Prostate gland (tissue), 2 donors: ENCODE measurements around the gene TPCN1. TPM values are rescaled to one million over a fixed set of nuclear protein-coding genes. Genes with fewer than 3 reads are reported as not detected.

Source experiments
- DNase-seq: peaks from one replicate; pipeline ENCODE4 v3.0.0-alpha.2; 2019; ENCODE audit warnings: low spot score
- H3K27ac ChIP-seq, 2 donors: fragments of 200-600 bp; sonication (generic); 2 replicates each; pipeline ENCODE4 v1.5.1; 2017 to 2019
- H3K27me3 ChIP-seq: fragments of 200-600 bp; sonication (generic); replicated peaks from 2 replicates; pipeline ENCODE4 v1.5.1; 2019; ENCODE audit not compliant: insufficient read depth
- H3K36me3 ChIP-seq, 2 donors: fragments of 200-600 bp; sonication (generic); 1 replicate in 1 of 2; 2 replicates in 1 of 2; pipeline versions ENCODE4 v1.5.1 to v1.8.1; 2017 to 2019
- H3K4me1 ChIP-seq: fragments of 200-600 bp; sonication (generic); replicated peaks from 2 replicates; pipeline ENCODE4 v1.5.1; 2019
- H3K4me3 ChIP-seq, 2 donors: fragments of 200-600 bp; sonication (generic); 2 replicates each; pipeline ENCODE4 v1.5.1; 2017 to 2019
- H3K9me3 ChIP-seq: fragments of 200-600 bp; sonication (generic); 2 replicates; pipeline ENCODE4 v1.5.1; 2017
- POLR2A ChIP-seq: fragments of 450-650 bp; IDR thresholded peaks from one replicate; pipeline ENCODE4 v1.6.1; 2016; ENCODE audit warnings: antibody characterized with exemption, mild to moderate bottlenecking
- POLR2AphosphoS5 ChIP-seq: sonication (generic); formaldehyde crosslinking; IDR thresholded peaks from one replicate; pipeline ENCODE4 v1.6.1; 2017; ENCODE audit warnings: antibody characterized with exemption
- WGBS: methylation state at CpG from one replicate; pipeline ENCODE4 v1.1.5; 2018; 5-methylcytosine and 5-hydroxymethylcytosine counted together
- intact Hi-C: fragments of 100-400 bp; cut with DNase I; formaldehyde crosslinking; loops from one replicate; pipeline ENCODE4 v1.14.2; 2022
- total RNA-seq, 2 donors: library from RNA; depleted of rRNA; stranded (reverse); fragments of >200 nt; gene quantifications; one replicate each; pipeline ENCODE4 v1.1.0, GENCODE V29; 2016
- TF ChIP-seq, protein P1 (sequence below), 4 experiments: fragments of 200-600 bp in 2 of 4; fragments of 450-650 bp in 2 of 4; sonication (generic) in 2 of 4; IDR thresholded peaks; 1 replicate in 3 of 4; 2 replicates in 1 of 4; pipeline ENCODE4 v1.5.1; 2016 to 2019; ENCODE audit warnings: antibody characterized with exemption in 4 of 4, mild to moderate bottlenecking in 2 of 4, moderate library complexity in 2 of 4

TPCN1 gene
- total RNA-seq, 2 donors from 2014 or later = 52.6 to 65.3 TPM

DNA sequence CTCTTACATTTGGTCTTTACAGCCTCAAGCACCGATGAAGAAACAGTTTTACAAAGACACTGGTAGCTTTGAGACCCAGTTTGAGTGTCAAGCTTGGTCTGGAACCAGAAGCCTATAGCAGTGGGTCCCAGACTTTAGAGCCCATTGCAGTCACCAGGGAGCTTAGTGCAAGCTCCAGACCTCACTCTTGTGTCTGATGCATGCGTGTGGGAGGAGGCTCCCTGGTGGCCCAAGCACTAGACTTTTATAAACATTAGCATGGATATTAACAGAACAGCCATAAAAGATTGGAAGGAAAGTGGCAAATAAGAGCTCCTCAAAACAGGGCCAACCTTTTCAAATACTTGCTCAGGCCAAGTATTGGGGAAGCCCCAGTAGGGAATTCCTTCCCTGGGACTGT lies 68.1 kb downstream of the TPCN1 start:
- no peaks in the 10 kb centered on the region for H3K4me1 ChIP-seq
- no peaks in the 10 kb centered on the region for H3K9me3 ChIP-seq
- no peaks in the 10 kb centered on the region for H3K27me3 ChIP-seq
- DNase-seq = no peak
- TF ChIP-seq POLR2AphosphoS5 (no peak), POLR2A (no peak)
- TF ChIP-seq, protein P1, sequence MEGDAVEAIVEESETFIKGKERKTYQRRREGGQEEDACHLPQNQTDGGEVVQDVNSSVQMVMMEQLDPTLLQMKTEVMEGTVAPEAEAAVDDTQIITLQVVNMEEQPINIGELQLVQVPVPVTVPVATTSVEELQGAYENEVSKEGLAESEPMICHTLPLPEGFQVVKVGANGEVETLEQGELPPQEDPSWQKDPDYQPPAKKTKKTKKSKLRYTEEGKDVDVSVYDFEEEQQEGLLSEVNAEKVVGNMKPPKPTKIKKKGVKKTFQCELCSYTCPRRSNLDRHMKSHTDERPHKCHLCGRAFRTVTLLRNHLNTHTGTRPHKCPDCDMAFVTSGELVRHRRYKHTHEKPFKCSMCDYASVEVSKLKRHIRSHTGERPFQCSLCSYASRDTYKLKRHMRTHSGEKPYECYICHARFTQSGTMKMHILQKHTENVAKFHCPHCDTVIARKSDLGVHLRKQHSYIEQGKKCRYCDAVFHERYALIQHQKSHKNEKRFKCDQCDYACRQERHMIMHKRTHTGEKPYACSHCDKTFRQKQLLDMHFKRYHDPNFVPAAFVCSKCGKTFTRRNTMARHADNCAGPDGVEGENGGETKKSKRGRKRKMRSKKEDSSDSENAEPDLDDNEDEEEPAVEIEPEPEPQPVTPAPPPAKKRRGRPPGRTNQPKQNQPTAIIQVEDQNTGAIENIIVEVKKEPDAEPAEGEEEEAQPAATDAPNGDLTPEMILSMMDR (IDR thresholded peaks at IDR 0.05) = no peak
- H3K4me3 ChIP-seq = no peak overlapping the region
- WGBS = 89% methylated on average over 2 of the region's 2 CpGs
- no peak overlapping the region for H3K27ac ChIP-seq
- H3K36me3 ChIP-seq = peaks cover 19 to 61% of the 10 kb centered on the region in 2 donors
- intact Hi-C loops = no loop called here

DNA sequence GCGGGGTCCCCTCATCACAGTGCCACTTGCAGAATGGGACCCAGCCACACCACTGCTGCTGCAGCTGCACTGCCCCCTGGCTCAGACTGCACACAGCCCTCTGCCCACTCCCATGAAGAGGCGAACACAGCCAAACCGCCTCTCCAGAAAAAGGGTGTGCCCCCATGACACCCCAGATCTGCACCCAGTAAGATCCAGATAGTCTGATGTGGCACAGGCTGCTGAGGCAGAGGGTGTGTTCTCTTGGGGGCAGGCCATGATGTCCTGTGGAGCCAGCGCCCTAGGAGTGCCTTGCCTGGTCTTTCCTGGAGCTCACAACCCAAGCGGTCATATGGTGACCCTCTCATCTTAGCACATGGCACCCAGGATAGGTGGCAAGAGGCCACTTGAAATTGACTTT lies 69.2 kb downstream of the TPCN1 start:
- no peak overlapping the region for H3K27ac ChIP-seq
- 97% methylated on average over 4 of the region's 5 CpGs for WGBS
- peaks cover 11 to 53% of the 10 kb centered on the region in 2 donors for H3K36me3 ChIP-seq
- no peaks in the 10 kb centered on the region for H3K27me3 ChIP-seq
- H3K9me3 ChIP-seq = no peaks in the 10 kb centered on the region
- H3K4me3 ChIP-seq = no peak overlapping the region
- intact Hi-C loops = no loop called here
- H3K4me1 ChIP-seq = no peaks in the 10 kb centered on the region
- no peak for DNase-seq
- TF ChIP-seq, protein P1 (IDR thresholded peaks at IDR 0.05) = no peak
- TF ChIP-seq POLR2A (no peak), POLR2AphosphoS5 (no peak)

DNA sequence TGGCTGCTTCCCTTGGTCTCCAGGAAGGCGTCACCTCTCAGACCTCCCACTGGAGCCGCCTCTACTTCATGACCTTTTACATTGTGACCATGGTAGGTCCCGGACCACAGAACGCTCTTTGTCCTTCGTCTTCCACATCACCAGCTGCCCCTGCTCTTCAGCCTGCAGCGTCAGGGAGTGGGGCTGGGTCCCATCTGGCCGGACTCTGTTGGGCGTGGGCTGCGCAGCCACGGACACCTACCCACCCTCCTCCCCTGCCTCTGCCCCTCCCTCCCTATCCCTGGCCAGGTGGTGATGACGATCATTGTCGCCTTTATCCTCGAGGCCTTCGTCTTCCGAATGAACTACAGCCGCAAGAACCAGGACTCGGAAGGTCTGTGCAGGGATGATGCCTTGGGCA lies 70.3 kb downstream of the TPCN1 start:
- 85% methylated on average over 17 of the region's 17 CpGs for WGBS
- Histone ChIP-seq H3K36me3 (peaks cover 11 to 45% of the 10 kb centered on the region in 2 donors), H3K9me3 (no peaks in the 10 kb centered on the region), H3K27ac (no peak overlapping the region), H3K27me3 (no peaks in the 10 kb centered on the region), H3K4me1 (no peaks in the 10 kb centered on the region), H3K4me3 (no peak overlapping the region)
- DNase-seq = no peak
- no peak for TF ChIP-seq POLR2AphosphoS5
- TF ChIP-seq POLR2A = no peak
- TF ChIP-seq, protein P1 (IDR thresholded peaks at IDR 0.05) = no peak
- intact Hi-C loops = no loop called here

DNA sequence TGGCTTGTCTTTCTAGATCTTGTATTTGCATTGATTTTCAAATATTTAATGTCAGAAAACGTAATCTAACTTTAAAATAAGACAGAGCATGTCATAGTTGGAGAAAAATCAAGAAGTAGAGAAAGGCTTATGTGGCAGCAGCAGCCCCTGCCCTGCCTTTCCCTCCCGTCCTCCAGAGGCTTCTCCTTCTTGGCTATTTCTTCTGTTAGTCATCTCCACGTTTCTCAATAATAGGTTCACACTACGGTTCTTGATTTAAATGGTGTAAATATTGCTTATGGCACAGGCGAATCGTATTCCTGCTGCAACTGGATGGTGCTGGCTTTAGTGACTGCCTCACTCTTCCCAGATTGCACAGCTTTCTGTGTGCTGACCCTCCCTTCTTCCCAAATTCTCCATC lies 70.8 kb downstream of the TPCN1 start:
- no peaks in the 10 kb centered on the region for H3K4me1 ChIP-seq
- no peaks in the 10 kb centered on the region for H3K27me3 ChIP-seq
- 76% methylated on average over 6 of the region's 6 CpGs for WGBS
- H3K9me3 ChIP-seq = no peaks in the 10 kb centered on the region
- DNase-seq = no peak
- intact Hi-C loops = no loop called here
- H3K27ac ChIP-seq = no peak overlapping the region
- H3K4me3 ChIP-seq = no peak overlapping the region
- peaks cover 9 to 40% of the 10 kb centered on the region in 2 donors for H3K36me3 ChIP-seq
- no peak for TF ChIP-seq POLR2AphosphoS5
- TF ChIP-seq, protein P1 (IDR thresholded peaks at IDR 0.05) = no peak
- no peak for TF ChIP-seq POLR2A

DNA sequence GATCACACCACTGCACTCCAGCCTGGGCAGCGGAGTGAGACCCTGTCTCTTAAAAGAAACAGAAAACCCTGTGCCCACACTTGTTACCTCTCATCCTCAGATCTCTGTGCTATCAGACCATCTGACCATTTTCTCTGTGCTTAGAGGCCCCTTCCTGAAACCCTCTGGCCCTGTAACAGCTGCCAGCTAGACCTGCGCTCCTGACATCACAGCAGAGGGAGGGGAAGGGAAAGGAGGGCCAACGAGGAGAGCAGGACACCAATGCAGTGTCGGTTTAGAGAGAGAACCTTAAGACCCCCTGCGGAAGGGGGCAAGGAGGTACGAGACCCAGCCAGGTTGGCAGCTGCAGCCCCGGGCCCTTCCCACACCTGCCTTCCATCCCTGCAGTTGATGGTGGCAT lies 71.3 kb downstream of the TPCN1 start:
- 87% methylated on average over 7 of the region's 7 CpGs for WGBS
- no peak for DNase-seq
- no peaks in the 10 kb centered on the region for H3K27me3 ChIP-seq
- intact Hi-C loops = no loop called here
- H3K36me3 ChIP-seq = peaks cover 7 to 40% of the 10 kb centered on the region in 2 donors
- H3K4me3 ChIP-seq = no peak overlapping the region
- H3K4me1 ChIP-seq = no peaks in the 10 kb centered on the region
- H3K27ac ChIP-seq = no peak overlapping the region
- no peaks in the 10 kb centered on the region for H3K9me3 ChIP-seq
- TF ChIP-seq POLR2A = no peak
- no peak for TF ChIP-seq POLR2AphosphoS5
- TF ChIP-seq, protein P1 (IDR thresholded peaks at IDR 0.05) = no peak
